HG03571 (cell line): Measurements from ENCODE around the gene TIAL1.
"Not testable (repeated sequence)": the region's sequence is repeated elsewhere in the genome, so short reads cannot be mapped to it uniquely, and the experiment has no call there.

Experiments
- ATAC-seq: cut with Tn5 transposase; IDR thresholded peaks from one replicate; pipeline ENCODE4 v1.9.1; 2021; ENCODE audit not compliant: unreplicated experiment

The TIAL1 gene

DNA sequence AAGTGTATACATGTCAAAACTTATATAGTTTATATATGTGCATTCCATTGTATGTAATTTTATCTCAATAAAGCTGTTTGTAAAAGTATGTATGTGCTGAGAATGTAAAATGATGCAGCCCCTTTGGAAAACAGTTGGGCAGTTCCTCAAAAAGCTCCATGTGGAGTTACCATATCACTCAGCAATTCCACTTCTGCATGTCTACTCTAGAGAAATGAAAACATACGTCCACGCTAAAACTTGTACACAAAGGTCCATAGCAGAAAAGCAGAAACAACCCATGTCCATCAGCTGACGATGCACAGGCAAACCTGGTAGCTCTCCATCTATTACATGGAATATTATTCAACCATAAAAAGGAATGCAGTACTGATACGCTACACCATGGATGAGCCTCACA lies 45.9 kb downstream of the TIAL1 start:
- ATAC-seq: no peak

DNA sequence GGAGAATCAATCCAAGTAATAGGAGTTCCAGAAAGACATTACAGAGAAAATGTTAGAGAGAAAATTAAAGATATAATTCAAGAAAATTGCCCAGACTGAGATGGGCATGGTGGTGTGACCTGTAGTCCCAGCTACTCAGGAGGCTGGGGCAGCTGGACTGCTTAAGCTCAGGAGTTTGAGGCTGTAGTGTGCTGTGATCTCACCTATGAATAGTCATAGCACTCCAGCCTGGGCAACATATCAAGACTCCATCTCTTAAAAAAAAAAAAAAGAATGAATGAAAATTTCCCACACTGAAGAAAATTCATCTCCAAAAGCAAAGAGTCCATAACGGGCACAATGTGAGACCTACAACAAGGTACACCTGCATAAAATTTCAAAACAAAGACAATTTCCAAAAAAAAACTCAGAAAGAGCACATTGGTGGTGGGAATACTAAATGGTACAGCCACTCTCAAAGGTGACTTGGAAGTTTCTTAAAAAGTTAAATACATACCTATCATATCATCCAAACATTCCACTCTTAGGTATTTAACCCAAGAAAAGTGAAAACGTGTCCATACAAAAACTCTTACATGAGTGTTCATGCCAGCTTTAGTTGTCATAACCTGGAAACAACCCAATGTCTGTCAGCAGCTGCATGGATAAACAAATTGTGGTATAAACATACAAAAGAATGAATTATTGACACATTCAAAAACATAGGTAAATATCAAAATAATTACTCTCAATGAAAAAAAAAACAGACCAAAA lies 47.3 kb downstream of the TIAL1 start:
- ATAC-seq: no peak

DNA sequence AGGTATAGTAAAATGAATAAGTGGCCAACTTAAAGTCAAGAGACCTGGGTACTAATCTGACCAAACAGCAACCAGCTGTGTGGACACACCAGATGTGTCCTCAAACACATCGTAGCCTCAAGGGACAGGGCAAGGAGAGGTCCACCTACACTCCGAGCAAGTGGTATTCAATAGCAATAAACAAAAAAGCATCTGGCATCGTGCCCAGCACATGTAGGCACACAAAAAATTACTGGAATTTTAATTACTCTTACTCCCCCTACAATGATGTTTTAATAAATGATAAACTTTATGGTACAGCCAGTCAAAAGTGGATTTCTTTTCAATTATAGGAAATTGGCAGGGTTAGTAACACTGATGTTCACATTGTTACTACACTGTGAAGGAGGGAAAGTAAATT lies 50.8 kb downstream of the TIAL1 start:
- ATAC-seq: no peak

DNA sequence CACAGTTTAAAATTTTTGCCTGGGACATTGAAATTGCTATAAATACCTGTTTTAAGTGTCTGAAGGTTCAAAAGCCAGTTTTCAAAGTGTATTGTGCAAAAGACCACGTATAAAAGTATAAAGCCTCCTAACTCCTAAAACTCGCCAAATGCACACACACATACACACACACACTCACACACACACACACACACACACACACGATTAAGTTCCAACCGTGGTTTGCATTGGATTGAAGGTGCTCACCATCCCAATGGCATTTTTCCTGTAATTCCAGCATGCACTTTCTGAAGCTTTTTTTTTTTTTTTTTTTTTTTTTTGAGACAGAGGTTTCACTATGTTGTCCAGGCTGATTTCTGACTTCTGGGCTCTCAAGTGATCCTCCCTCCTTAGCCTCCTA lies 51.5 kb downstream of the TIAL1 start:
- no peak for ATAC-seq

DNA sequence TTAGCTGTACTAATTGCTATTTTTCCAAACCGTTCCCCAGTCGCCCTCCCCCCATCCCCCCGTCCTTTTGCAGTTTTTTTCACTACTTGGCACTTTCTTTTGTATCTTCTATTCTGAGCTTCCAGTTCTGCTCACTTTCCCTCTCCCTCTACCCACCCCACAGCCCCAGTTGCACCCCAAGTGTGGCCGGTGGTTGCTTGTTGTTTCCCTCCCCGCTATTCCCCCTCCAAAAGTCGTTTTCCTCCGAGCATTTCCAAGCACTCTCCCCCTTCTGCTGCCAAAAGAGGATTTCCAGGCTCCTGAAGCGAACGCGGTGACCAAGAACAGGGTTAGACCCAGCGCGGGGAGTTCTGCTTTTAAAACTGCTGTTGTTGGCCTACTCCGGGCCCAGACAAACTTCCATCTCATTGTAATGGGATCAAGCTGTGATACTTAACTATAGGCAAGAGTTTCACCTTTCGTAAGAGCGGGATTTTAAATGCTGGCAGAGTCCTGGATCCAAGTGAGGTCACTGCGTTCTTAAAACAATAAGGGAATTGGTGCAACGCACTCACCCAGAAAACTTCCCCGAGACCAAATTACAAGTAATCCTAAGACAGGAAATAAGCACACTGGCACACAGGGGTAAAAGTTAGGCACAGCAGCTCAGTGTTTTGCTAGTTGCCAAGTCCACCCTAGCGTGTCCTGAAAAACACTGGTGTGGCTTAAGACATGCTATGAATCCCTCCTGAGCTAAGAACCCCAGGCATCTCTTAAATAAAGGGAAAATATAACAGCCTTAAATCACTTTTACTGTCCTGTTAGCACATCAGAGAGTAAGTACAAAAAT lies 52.7 kb downstream of the TIAL1 start:
- no peak for ATAC-seq

DNA sequence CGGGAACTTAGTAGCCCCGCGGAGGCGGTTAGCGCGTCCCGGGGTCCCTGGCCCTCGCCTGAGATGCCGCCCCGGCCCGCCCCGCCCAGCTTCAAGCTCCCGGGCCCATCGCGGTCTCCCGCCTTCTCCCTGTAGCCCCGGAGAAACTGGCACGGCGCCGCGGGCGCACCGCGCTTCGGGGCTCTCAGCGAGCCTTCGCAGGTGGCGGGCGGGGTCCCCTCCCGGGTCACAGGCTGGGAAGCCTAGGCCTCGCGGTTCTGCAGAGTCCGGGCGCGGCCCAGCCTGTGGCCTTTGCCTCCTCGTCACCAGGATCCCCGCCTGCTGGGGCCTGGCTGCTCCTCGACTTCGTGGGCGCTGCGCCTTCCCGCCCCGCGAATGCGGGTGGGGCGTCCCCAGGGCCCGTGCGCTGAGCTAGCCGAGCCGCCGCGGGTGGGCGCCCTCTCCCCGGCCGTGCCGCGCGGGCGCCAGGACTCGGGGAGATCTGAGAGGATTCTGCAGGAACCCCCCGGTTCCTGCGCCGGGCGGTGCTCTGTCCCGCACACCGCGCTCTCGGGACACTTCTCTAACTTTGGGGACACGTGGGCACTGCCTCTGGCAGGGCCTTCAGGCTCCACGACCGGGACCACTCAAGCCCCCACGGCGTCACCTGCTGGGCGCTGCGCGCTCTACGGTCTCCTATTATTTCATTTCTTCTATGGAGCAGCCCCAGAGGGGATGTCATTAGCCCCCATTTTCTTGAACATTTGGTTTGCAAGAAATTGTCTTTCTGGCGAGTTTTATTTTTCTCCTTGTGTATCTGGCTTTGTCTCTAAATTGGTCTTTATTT lies 53.6 kb downstream of the TIAL1 start:
- ATAC-seq: peak; percentile 38

DNA sequence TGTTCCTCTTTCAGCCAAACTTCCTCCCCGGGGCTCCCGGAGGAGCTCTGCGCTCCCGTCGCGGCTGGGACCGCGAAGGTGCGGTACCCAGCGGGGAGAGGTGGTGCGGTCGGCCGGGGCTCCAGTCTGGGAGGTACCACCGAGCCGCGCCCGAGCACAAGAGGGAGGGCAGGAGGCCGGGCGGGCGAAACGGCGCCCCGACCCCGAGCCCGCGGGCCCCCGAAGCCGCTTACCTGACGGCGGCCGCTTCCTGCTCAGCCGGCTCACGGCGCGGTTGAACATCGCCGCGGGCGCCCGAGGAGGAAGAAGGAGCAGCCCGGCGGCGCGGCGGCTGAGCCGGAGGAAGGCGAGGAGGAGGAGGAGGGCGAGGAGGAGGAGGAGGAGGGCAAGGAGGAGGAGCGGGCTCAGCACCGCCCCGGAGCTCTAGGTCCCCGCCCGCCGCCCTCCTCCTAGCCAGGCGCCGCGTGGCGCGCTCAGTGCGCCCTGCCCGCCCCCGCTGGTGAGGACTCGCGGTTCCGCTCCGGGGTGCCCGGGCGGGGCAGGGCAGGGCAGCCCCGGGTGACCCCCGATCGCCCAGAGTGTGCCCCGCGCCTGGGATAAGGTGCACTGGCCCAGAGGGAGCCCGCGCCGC lies 54.3 kb downstream of the TIAL1 start, which contains the start of gene RGS10:
RGS10 (minus strand) TSS at position 363 of the 631 bp plus-strand sequence; CDS start at position 282, 81 bp downstream.
- ATAC-seq: peak; percentile 66

DNA sequence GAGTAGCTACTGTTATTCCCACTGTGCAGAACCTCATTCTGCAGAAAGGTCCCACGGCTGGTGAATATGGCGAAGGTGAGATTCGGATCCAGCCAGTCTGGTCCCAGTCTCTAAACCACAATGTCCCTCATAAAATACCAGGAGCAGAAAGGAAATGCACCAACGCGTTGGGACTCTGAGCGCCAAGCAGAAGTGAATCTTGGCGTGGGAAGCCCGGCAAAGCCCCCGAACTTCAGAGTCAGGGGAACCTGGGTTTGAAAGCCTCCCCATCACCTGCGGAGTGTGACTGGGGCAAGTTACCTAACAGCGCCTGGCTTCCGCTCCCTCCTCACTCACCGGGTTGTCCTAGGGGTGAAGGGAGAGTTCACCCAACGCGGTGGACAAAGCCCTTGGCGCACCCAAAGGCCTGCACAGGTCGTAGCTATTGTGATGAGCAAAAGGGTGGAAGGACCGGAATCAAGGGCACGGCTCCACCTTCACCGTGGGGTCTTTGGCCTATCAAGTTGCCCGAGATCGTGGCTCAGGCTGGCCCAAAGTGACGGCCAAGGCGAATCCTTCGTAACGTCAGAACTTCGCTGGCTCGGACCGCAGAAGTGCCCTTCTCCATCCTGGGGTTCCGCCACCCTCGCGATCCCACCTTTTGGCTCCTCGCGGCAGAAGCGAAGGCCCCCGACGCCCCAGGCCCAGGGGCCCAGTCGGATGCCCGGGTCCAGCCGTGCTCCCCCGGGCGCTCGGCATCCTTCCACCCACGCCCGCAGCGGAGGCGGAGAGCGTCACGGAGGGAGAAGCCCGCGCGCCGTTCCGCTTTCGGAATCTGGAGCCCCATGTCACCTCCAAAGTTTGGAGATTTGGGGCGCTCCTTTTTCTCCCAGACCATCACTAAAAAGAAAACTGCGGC lies 55.1 kb downstream of the TIAL1 start:
- no peak for ATAC-seq

DNA sequence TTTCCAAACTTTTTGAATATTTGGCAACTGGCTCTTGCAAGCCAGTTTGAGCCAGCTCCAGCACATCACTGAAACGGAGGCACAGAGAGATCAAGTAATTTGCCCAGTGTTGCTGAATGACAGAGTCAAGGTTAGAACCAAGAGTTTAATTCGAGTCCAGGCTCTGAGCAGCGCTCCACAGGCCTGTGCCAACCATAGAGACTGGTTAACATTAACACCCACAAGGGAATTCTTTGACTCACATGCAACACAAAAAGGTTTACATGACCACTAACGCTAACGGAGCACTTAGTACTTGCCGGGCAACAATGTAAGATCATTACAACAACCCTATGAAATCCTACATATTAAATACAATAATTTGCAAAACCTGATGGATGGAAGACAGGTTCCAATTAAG lies 55.7 kb downstream of the TIAL1 start:
- ATAC-seq: no peak

DNA sequence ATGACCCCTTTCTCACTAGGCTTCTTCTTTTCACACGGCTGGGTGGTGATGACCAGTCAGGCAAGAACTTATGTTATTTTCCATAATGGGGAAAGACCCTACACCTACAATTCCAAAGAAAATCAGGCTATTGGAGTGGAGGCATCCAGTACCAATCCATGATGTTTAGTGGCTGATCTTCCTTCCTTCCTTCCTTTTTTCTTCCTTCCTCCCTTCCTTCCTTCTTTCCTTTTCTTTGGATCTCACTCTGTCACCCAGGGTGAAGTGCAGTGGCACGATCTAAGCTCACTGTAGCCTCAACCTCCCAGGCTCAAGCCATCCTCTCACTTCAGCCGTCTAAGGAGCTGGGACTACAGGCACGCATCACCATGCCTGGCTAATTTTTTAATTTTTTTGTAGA lies 56.7 kb downstream of the TIAL1 start:
- ATAC-seq: no peak

DNA sequence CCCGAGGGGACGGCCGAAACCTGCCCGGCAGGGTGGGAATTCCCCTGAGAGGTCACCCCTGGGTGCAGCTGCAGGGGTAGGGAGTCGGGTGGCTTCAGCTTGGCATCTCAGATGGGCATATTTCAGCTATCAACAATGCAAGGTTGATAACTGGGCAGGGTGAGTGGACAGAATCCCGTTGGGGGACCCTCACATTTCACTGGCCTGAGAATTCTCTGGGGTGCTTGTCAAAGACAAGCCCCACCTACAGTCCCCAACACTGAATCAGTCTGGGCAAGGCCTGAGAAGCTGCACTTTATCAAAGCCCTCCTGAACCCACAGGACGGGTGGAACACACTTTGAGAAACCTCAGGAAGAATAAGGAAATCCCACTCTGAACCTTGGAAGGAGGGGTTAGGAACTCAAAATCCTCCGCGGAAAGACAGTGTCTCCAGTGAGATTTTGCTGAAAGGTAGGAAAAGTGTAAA lies 57.4 kb downstream of the TIAL1 start:
- ATAC-seq: no peak

DNA sequence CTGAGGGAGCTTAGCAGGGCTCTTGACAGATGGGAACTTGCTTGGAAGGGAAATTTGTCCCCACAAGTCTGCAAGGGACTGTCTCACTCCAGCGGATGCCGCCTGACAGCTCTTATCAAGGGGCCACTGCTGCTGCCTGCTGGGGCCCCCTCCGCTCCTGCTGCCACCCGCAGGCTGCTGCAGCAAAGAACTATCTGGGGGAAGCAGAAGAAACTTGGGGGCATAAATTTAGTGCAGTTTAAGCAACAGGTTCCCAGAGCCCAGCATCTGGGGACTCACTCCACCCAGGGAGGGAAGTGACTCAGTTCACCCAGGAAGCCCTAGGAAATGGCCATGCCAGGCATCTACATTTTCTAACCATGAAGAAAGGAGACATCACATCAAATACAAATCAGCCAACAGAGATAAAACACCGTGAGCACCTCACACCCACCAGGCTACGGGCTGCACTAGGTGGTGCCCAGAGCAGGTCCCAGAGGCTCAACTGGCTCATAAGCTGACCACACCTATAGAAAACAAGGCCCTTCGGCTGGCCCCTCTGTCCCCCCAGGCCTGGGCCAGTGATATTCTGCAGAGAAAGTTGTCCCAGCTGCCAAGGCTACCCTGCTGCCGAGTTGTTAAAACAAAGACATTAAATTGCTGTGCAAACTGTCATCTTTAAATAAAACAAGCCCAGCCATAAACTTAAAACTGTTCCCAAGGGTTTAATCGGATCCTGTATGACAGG lies 58.0 kb downstream of the TIAL1 start:
- ATAC-seq: no peak

DNA sequence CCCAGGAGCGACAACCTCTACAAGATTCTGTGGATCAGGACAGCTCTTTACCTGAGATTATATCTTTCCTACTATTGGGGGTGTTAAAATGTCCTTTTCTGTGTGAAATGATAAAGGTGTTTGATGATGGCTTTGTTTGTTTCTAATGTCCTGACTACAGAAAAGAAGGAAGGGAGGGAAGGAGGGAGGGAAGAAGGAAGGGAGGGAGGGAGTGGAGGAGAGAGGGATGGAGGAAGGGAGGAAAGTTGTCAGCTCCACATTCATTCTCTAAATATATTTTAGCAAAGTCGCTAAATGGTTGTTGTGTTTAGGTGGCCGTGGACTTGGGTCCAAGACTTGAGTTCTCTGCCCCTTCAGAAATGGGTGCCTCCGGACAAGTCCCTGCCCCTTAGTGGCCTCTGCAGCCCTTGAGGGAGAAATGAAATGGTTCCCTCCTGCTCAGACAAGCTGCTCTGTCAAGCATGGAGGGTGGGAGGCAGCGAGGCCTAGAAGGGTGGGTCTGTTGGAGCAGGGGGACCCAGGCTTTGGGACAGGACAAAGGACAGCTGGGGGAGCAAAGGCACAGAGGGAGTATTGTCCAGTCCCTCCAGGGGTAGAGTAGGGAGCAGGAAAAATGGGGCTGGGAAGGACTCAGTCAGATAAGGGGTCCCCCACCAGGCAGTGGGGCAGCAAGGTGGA lies 58.7 kb downstream of the TIAL1 start:
- no peak for ATAC-seq

DNA sequence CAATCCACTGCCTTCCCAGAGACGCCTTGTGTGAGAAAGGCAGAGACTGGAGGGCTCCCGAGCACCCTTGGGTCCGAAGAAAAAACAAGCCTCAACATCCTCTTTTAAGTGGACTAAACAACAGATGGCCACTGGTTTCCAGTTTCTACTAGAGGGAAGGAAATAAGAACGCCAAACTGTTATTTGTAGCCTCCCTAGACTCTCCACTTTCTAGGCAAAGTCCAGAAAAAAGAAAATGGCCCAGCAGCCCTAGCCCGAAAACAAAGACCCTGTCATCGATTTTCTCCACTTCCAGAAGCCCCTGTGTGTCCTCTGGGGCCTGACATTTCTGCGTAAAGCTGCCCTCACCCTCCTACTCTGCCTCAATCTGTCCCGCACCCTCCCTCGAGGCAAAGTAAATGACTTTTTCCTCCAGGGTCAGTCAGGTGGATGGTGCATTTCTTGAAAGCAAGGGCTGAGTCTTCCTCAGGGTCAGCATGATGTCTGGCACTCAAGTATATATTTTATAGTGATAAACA lies 60.2 kb downstream of the TIAL1 start:
- ATAC-seq: no peak

DNA sequence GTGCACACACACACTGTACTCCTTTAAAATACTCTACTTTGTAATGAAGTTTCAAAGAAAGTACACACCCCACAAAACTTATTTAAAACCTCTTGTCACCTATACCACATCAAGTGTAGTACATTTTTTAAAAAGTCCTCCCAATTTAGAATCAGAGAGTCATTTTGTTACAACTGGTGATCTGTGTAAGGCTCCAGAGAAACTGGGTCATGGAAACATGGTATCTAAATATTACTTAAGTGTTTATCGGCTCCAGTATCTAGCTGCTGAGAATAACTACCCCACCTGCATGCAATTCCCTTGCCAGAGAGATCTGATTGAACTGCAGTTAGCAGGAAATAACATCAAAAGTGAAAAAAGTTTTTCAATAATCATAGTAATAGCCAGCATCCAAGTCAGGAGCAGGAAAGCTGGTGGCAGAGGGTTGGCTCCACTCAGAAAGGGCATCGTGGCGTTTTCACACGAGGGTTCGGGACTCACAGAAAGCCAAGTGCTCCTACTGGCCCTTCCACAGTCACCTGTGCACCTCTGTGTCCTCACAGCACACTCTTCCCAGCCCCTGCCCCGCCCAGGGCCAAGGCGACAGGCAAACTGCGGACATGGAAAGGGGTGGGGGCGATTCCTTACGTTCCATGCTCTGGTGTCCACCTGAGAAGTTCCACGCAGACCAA lies 60.8 kb downstream of the TIAL1 start:
- ATAC-seq: no peak

DNA sequence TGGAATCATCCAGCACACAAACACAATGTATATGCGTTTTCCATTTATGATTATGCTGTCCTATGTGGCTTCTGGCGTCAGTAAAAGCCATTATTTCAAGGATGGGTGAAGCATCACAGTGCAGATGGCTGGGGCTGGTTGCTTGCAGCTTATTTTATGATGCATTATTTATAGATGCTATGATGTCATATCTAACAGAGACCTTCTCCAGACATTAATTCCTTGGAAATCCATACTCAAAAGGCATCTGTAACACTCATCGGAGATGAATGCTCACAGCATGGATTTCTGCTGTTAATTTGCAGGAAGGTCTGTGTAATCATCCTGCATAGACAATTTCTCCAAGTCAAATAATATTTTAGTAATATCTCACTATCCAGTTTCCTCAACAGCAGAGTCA lies 61.5 kb downstream of the TIAL1 start:
- ATAC-seq: no peak

DNA sequence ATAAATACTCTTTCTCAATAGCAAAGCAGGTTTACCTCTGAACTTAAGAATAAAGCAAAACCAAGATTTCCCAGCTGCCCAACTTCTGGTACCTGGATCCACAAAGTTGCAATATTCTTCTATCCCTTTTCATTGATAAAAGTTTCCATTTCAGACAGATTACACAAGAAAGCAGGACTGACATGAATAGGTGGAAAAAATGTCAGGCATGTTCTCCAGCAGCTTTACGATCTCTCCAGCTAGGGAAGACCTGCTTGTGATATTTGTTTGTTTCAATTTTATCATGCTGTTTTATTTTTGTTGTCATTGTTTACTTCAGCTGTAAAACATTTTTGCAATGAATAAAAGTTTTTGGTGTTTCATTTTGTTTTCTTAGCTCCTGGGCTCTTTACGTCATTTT lies 63.3 kb downstream of the TIAL1 start:
- no peak for ATAC-seq

DNA sequence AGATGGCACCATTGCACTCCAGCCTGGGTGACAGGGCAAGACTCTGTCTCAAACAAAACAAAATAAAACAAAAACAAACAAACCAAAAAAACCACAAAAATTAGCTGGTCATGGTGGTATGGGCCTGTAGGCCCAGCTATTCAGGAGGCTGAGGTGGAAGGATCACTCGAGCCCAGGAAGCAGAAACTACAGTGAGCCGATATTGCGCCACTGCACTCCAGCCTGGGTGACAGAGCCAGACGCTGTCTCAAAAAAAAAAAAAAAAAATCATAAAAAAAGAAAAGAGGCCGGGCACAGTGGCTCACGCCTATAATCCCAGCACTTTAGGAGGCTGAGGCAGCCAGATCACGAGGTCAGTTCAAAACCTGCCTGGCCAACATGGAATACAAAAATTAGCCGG lies 64.0 kb downstream of the TIAL1 start:
- ATAC-seq: not testable (repeated sequence)
